IMR-90 (cell line): ENCODE measurements around the gene VKORC1L1.

Experiments used
- CEBPB ChIP-seq: IDR thresholded peaks from 2 replicates; pipeline ENCODE4 v1.6.1; 2012; ENCODE audit warnings: low read depth, low read length, improper control_type of control experiment
- CHD1 ChIP-seq: IDR thresholded peaks from 2 replicates; pipeline ENCODE4 v1.6.1; 2012; ENCODE audit warnings: low read depth, low read length, improper control_type of control experiment
- CTCF ChIP-seq: conservative IDR thresholded peaks from 2 replicates; pipeline ENCODE4 v1.5.1; 2012; ENCODE audit warnings: mild to moderate bottlenecking, low read depth, low read length, improper control_type of control experiment
- FOS ChIP-seq: fragments of 150-350 bp; IDR thresholded peaks from 2 replicates; pipeline ENCODE4 v1.6.1; 2016; ENCODE audit warnings: low read depth, low read length
- MAFK ChIP-seq: IDR thresholded peaks from 2 replicates; pipeline ENCODE4 v1.6.1; 2012; ENCODE audit warnings: low read depth, low read length, improper control_type of control experiment
- MAZ ChIP-seq: IDR thresholded peaks from 2 replicates; pipeline ENCODE4 v1.6.1; 2012; ENCODE audit warnings: low read depth, mild to moderate bottlenecking, low read length, improper control_type of control experiment, moderate library complexity, borderline replicate concordance
- MXI1 ChIP-seq: IDR thresholded peaks from 2 replicates; pipeline ENCODE4 v1.6.1; 2012; ENCODE audit warnings: low read depth, mild to moderate bottlenecking, low read length, moderate library complexity, borderline replicate concordance
- POLR2A ChIP-seq: IDR thresholded peaks from 2 replicates; pipeline ENCODE4 v1.6.1; 2012; ENCODE audit warnings: mild to moderate bottlenecking, low read depth, low read length
- RFX5 ChIP-seq: IDR thresholded peaks from 2 replicates; pipeline ENCODE4 v1.8.0; 2012; ENCODE audit warnings: low read depth, mild to moderate bottlenecking, low read length, moderate library complexity
- USF2 ChIP-seq: fragments of 150-350 bp; IDR thresholded peaks from 2 replicates; pipeline ENCODE4 v1.6.1; 2017; ENCODE audit warnings: mild to moderate bottlenecking, antibody characterized with exemption, low read length, low read depth

- TF ChIP-seq POLR2A: no peak
- TF ChIP-seq CTCF: no peak
- no peak for TF ChIP-seq RFX5
- TF ChIP-seq CHD1: no peak
- TF ChIP-seq CEBPB: no peak
- no peak for TF ChIP-seq MXI1
- TF ChIP-seq MAZ: no peak
- TF ChIP-seq USF2: no peak
- TF ChIP-seq MAFK: no peak
- TF ChIP-seq FOS: no peak
Measured at GRCh38 chr7:65968256-65969185, 95.6 kb downstream of the VKORC1L1 start.
